Choroid plexus epithelial cell (primary cell): ENCODE results near the gene EBI3.

ENCODE experiments used
- DNase-seq: peaks from one replicate; pipeline ENCODE4 v3.0.0-alpha.2; 2010; ENCODE audit warnings: low read depth
- H3K4me3 ChIP-seq: 2 replicates; pipeline ENCODE4 v1.5.1; 2011; ENCODE audit warnings: low read depth, mild to moderate bottlenecking, control low read depth, low read length, moderate library complexity
- CTCF ChIP-seq: conservative IDR thresholded peaks from 2 replicates; pipeline ENCODE4 v1.5.1; 2011; ENCODE audit warnings: low read depth, mild to moderate bottlenecking, control low read depth, inconsistent platforms, low read length, moderate library complexity

The EBI3 gene

GRCh38 chr19:4229179-4229931, at the start of gene EBI3:
Gene EBI3 (plus strand): TSS chr19:4229523. CDS start chr19:4229551, 28 bp downstream.
- peak; percentile 97 for DNase-seq
- no peak for TF ChIP-seq CTCF
- no peak within 1 kb of the TSS for H3K4me3 ChIP-seq

- no peak for TF ChIP-seq CTCF
- DNase-seq, result no peak
- no peak overlapping the region for H3K4me3 ChIP-seq
Measured at GRCh38 chr19:4181053-4181508, 48.2 kb upstream of the EBI3 start.

- peak within 1 kb of the TSS; percentile 99 for H3K4me3 ChIP-seq
- TF ChIP-seq CTCF, result no peak
- peak; percentile 97 for DNase-seq
Measured at GRCh38 chr19:4182084-4182810, 47.1 kb upstream of the EBI3 start, which contains the start of the genes ANKRD24 and SIRT6. Gene ANKRD24 (plus strand): TSS chr19:4182689. CDS start chr19:4186426, 3,737 bp downstream. Gene SIRT6 (minus strand): TSS chr19:4182563. CDS start chr19:4182539, 24 bp downstream.

- TF ChIP-seq CTCF, result no peak
- no peak overlapping the region for H3K4me3 ChIP-seq
- no peak for DNase-seq
Measured at GRCh38 chr19:4183967-4184717, 45.2 kb upstream of the EBI3 start.

GRCh38 chr19:4184718-4185352, 44.5 kb upstream of the EBI3 start:
- TF ChIP-seq CTCF, result no peak
- DNase-seq, result no peak
- H3K4me3 ChIP-seq, result no peak overlapping the region

- no peak for TF ChIP-seq CTCF
- no peak overlapping the region for H3K4me3 ChIP-seq
- DNase-seq, result no peak
Measured at GRCh38 chr19:4185413-4186086, 43.8 kb upstream of the EBI3 start.
